ENCODE data around the gene SLC27A2. TPM values are rescaled to one million over a fixed set of nuclear protein-coding genes. Genes with fewer than 3 reads are reported as not detected.
"Not testable (repeated sequence)": the region's sequence is repeated elsewhere in the genome, so short reads cannot be mapped to it uniquely, and the experiment has no call there.

Gene SLC27A2
- total RNA-seq (under 1 TPM in 1 of 2 donors, not detected in 1; 0.39 TPM), polyA plus RNA-seq (1 to 10 TPM in 1 of 2 donors, not detected in 1; 2.1 TPM)
- long read RNA-seq, donor 1, partial matches to known transcripts: 0 of 4 reads
- long read RNA-seq, donor 1, other reads (novel, unspliced or antisense): 1 of 4 reads
- long read RNA-seq, donor 2: 0 reads

DNA sequence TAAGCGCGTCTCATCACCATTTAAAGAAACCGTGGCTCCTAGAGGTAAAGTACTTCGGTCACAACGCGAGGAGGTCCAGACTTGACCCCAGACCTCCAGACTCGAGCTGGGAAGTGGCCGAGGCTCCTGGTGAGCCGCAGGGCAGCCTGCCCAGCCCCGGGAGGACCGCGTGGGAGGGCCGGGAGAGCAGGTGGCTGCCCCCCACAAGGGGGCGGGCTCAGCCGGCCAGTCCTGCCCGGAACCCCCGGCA, at the start of gene SLC27A2:
Gene SLC27A2 (plus strand): TSS at position 228 of the 250 bp plus-strand sequence. CDS start 232 bp downstream, outside the sequence.
- H3K36me3 ChIP-seq (ENCODE audit: control insufficient read depth in 1 of 2, insufficient read depth in 2 of 2, low read length in 1 of 2): no peaks in the 10 kb centered on the region
- peak; percentile 51 for ATAC-seq (ENCODE audit: low FRiP score)
- no peaks in the 10 kb centered on the region for H3K4me1 ChIP-seq (ENCODE audit: control insufficient read depth in 1 of 2, insufficient read depth in 2 of 2, low read length in 2 of 2)
- DNase-seq: peak in 1 of 2 donors; percentile 81
- WGBS, 2 donors: 3 to 4% methylated on average over 13 to 17 of the region's 17 CpGs
- no peaks in the 10 kb centered on the region for H3K9me3 ChIP-seq (ENCODE audit: control insufficient read depth, low read length)
- no peaks in the 10 kb centered on the region for H3K27me3 ChIP-seq (ENCODE audit: control insufficient read depth in 1 of 2, insufficient read depth in 2 of 2, low read length in 1 of 2)
- H3K4me3 ChIP-seq (ENCODE audit: low read length in 2 of 2): peak within 1 kb of the TSS; percentile 6 to 22
- no peak within 1 kb of the TSS for H3K27ac ChIP-seq (ENCODE audit: low read depth in 1 of 2, low read length in 2 of 2)
- intact Hi-C loops (cut with DNase I): no loop called here

DNA sequence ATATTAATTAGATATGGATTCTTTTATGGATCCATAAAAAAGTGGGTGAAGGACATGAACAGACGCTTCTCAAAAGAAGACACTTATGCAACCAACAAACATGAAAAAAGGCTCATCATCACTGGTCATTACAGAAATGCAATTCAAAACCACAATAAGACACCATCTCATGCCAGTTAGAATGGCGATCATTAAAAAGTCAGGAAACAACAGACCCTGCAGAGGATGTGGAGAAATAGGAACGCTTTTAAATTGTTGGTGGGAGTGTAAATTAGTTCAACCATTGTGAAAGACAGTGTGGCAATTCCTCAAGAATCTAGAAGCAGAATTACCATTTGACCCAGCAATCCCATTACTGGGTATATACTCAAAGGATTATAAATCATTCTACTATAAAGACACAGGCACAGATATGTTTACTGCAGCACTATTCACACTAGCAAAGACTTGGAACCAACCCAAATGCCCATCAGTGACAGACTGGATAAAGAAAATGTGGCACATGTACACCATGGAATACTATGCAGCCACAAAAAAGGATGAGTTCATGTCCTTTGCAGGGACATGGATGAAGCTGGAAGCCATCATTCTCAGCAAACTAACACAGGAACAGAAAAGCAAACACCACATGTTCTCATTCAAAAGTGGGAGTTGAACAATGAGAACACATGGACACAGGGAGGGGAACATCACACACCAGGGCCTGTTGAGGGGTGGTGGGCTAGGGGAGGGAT, 49.6 kb upstream of the SLC27A2 start:
- H3K27ac ChIP-seq (ENCODE audit: low read depth in 1 of 2, low read length in 2 of 2); H3K36me3 ChIP-seq (ENCODE audit: control insufficient read depth in 1 of 2, insufficient read depth in 2 of 2, low read length in 1 of 2); ATAC-seq (ENCODE audit: low FRiP score); DNase-seq; intact Hi-C loops (cut with DNase I); H3K4me1 ChIP-seq (ENCODE audit: control insufficient read depth in 1 of 2, insufficient read depth in 2 of 2, low read length in 2 of 2); H3K4me3 ChIP-seq (ENCODE audit: low read length in 2 of 2); H3K27me3 ChIP-seq (ENCODE audit: control insufficient read depth in 1 of 2, insufficient read depth in 2 of 2, low read length in 1 of 2); H3K9me3 ChIP-seq (ENCODE audit: control insufficient read depth, low read length): not testable (repeated sequence)
- 91 to 94% methylated on average over 3 of the region's 3 CpGs for WGBS, 2 donors

DNA sequence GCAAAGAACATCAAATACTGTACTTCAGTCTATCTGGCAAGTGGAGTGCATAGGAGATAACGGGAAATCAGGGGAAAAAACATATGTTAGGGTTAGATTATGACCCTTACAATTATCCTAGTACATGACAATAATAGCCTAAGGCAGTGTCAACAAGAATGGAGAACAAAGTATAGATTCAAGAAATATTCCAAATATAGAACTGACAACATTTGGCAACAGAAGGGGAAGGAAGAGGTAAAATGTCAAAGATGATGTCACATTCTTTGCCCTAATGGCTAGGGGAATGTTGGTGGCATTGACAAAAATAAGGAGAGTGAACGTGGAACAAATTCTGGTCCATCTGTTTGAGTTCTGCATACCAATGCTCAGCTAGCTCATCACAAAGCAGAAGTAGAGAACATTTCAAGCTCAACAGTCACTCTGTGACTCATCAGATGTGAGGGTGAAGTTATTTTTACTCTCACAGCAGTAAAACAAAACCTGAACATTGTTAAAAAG, 47.4 kb upstream of the SLC27A2 start:
- ATAC-seq (ENCODE audit: low FRiP score) (no peak), DNase-seq (no peak)
- no peak overlapping the region for H3K4me3 ChIP-seq (ENCODE audit: low read length in 2 of 2)
- H3K27ac ChIP-seq (ENCODE audit: low read depth in 1 of 2, low read length in 2 of 2): no peak overlapping the region
- no peaks in the 10 kb centered on the region for H3K9me3 ChIP-seq (ENCODE audit: control insufficient read depth, low read length)
- no peaks in the 10 kb centered on the region for H3K36me3 ChIP-seq (ENCODE audit: control insufficient read depth in 1 of 2, insufficient read depth in 2 of 2, low read length in 1 of 2)
- intact Hi-C loops (cut with DNase I): no loop called here
- 17 to 18% methylated on average over 2 of the region's 2 CpGs for WGBS, 2 donors
- H3K27me3 ChIP-seq (ENCODE audit: control insufficient read depth in 1 of 2, insufficient read depth in 2 of 2, low read length in 1 of 2): no peaks in the 10 kb centered on the region
- peaks cover 0 to 3% of the 10 kb centered on the region in 2 donors for H3K4me1 ChIP-seq (ENCODE audit: control insufficient read depth in 1 of 2, insufficient read depth in 2 of 2, low read length in 2 of 2)

GRCh38 chr15:50135031-50135551, 46.9 kb upstream of the SLC27A2 start:
- H3K36me3 ChIP-seq (ENCODE audit: control insufficient read depth in 1 of 2, insufficient read depth in 2 of 2, low read length in 1 of 2): no peaks in the 10 kb centered on the region
- no peaks in the 10 kb centered on the region for H3K9me3 ChIP-seq (ENCODE audit: control insufficient read depth, low read length)
- H3K4me1 ChIP-seq (ENCODE audit: control insufficient read depth in 1 of 2, insufficient read depth in 2 of 2, low read length in 2 of 2): peaks cover 0 to 3% of the 10 kb centered on the region in 2 donors
- WGBS, 2 donors: 78 to 85% methylated on average over 5 of the region's 5 CpGs
- H3K27ac ChIP-seq (ENCODE audit: low read depth in 1 of 2, low read length in 2 of 2): no peak overlapping the region
- no peak for DNase-seq
- H3K27me3 ChIP-seq (ENCODE audit: control insufficient read depth in 1 of 2, insufficient read depth in 2 of 2, low read length in 1 of 2): no peaks in the 10 kb centered on the region
- H3K4me3 ChIP-seq (ENCODE audit: low read length in 2 of 2): no peak overlapping the region
- intact Hi-C loops (cut with DNase I): no loop called here
- no peak for ATAC-seq (ENCODE audit: low FRiP score)

DNA sequence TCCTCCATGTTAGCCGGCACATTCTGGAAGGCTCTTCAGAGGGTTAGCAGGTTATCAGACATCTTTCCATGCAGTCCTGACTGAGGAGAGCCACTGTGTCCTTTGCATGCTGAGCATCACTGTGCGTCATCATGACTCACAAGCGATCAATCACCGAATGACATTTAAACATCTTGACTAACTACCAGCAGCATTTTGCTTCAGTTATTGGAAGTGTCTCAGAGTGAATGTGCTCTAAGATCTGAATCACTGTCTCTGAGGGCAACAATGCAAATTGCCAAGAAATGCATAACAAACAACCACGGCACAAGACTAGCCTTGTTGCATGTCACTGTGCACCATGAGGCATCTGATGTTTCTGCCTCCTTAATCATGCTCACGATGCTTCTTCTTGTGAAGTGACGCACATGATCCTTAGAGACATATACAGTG, 44.6 kb upstream of the SLC27A2 start:
- 83 to 89% methylated on average over 7 of the region's 7 CpGs for WGBS, 2 donors
- H3K9me3 ChIP-seq (ENCODE audit: control insufficient read depth, low read length): no peaks in the 10 kb centered on the region
- H3K27ac ChIP-seq (ENCODE audit: low read depth in 1 of 2, low read length in 2 of 2): no peak overlapping the region
- intact Hi-C loops (cut with DNase I): no loop called here
- H3K4me3 ChIP-seq (ENCODE audit: low read length in 2 of 2): no peak overlapping the region
- H3K4me1 ChIP-seq (ENCODE audit: control insufficient read depth in 1 of 2, insufficient read depth in 2 of 2, low read length in 2 of 2): peaks cover 0 to 3% of the 10 kb centered on the region in 2 donors
- ATAC-seq (ENCODE audit: low FRiP score) (no peak), DNase-seq (no peak)
- no peaks in the 10 kb centered on the region for H3K36me3 ChIP-seq (ENCODE audit: control insufficient read depth in 1 of 2, insufficient read depth in 2 of 2, low read length in 1 of 2)
- no peaks in the 10 kb centered on the region for H3K27me3 ChIP-seq (ENCODE audit: control insufficient read depth in 1 of 2, insufficient read depth in 2 of 2, low read length in 1 of 2)

DNA sequence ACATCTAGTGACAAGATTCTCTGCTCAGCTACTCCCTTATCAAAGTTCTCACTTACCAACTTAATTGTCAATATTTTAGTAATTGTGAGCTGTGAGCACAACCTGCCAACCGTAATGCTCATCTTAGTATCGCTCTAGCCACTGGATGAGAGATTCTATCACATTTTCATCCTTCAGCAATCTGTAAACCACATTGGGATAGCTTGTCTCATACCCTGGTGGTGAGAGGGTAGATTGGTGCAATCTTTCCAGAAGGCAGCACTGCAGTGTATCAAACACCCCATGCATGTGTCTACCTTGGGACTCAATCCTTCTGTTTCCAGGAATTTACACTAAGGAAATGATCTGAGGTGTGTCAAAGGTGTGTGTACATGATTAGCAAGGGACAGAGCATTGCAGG, 44.1 kb upstream of the SLC27A2 start:
- no peak overlapping the region for H3K27ac ChIP-seq (ENCODE audit: low read depth in 1 of 2, low read length in 2 of 2)
- no peaks in the 10 kb centered on the region for H3K9me3 ChIP-seq (ENCODE audit: control insufficient read depth, low read length)
- H3K4me3 ChIP-seq (ENCODE audit: low read length in 2 of 2): no peak overlapping the region
- ATAC-seq (ENCODE audit: low FRiP score): no peak
- no peaks in the 10 kb centered on the region for H3K36me3 ChIP-seq (ENCODE audit: control insufficient read depth in 1 of 2, insufficient read depth in 2 of 2, low read length in 1 of 2)
- intact Hi-C loops (cut with DNase I): no loop called here
- 89 to 94% methylated on average over 2 of the region's 2 CpGs for WGBS, 2 donors
- H3K4me1 ChIP-seq (ENCODE audit: control insufficient read depth in 1 of 2, insufficient read depth in 2 of 2, low read length in 2 of 2): peaks cover 0 to 3% of the 10 kb centered on the region in 2 donors
- no peaks in the 10 kb centered on the region for H3K27me3 ChIP-seq (ENCODE audit: control insufficient read depth in 1 of 2, insufficient read depth in 2 of 2, low read length in 1 of 2)
- no peak for DNase-seq

DNA sequence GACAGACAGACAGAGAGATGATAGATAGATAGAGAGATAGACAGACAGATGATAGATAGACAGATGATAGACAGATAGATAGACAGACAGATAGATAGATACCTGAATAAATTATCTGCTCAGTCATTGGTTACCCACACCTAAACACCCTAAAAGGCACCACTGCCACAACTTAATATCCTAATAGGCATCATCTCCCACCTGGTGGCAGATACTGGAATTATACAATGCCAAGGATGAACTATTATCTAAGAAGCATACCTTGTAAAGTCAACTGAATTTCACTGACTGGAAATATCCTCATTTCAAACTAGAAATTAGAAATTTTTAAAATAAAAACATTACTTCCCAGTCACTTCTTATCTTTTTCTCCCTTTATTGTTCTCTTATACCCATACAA, 43.6 kb upstream of the SLC27A2 start:
- intact Hi-C loops (cut with DNase I): no loop called here
- H3K9me3 ChIP-seq (ENCODE audit: control insufficient read depth, low read length): no peaks in the 10 kb centered on the region
- no peaks in the 10 kb centered on the region for H3K27me3 ChIP-seq (ENCODE audit: control insufficient read depth in 1 of 2, insufficient read depth in 2 of 2, low read length in 1 of 2)
- ATAC-seq (ENCODE audit: low FRiP score) (no peak), DNase-seq (no peak)
- H3K4me1 ChIP-seq (ENCODE audit: control insufficient read depth in 1 of 2, insufficient read depth in 2 of 2, low read length in 2 of 2): peaks cover 0 to 3% of the 10 kb centered on the region in 2 donors
- no peak overlapping the region for H3K27ac ChIP-seq (ENCODE audit: low read depth in 1 of 2, low read length in 2 of 2)
- no peaks in the 10 kb centered on the region for H3K36me3 ChIP-seq (ENCODE audit: control insufficient read depth in 1 of 2, insufficient read depth in 2 of 2, low read length in 1 of 2)
- no peak overlapping the region for H3K4me3 ChIP-seq (ENCODE audit: low read length in 2 of 2)

DNA sequence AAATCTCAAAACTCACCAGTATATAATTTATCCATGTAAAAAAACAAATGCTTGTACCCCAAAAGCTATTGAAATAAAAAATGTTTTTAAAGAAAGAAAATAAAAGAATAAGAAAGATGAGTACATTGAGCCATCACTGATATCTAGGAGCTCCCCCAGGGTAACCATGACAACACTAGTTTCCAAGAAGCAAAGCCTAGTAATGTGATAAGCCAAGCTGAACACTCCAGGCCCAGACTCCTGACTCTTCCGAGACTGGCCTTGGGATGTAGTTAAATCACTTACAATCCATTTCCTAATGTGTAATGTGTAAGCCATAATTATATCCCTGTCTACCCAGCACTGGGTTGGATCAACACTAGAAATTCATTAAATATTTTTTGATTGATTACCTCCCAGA, 41.9 kb upstream of the SLC27A2 start:
- intact Hi-C loops (cut with DNase I): loop anchor here (5.0 to 10.0 kb wide), 3 partner anchors 715 to 1785 kb away; partner anchors contain the start of gene FGF7 (in 1 of the 2)

DNA sequence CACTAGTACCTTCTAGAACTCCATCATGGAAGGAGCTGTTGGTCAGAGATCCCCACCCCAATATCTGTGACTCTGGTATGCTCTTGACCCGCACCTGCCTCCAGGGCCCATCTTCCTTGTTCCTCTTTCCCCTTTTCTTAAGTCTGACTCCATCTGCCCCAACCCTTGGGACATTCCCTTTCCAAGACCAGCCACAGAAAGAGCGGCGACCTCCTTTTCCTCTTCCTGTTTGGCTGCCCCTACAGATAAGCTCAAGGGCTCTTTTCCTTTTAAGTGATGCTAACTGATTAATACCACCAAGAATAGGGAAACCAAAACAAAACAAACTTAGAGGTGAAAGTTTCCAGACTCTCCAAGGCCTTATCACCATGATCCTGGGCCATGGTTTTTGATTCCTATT, 41.0 kb upstream of the SLC27A2 start:
- no peaks in the 10 kb centered on the region for H3K9me3 ChIP-seq (ENCODE audit: control insufficient read depth, low read length)

More for the DNA sequence above, 41.9 kb upstream of the SLC27A2 start:
- no peak overlapping the region for H3K4me3 ChIP-seq (ENCODE audit: low read length in 2 of 2)
- no peak for ATAC-seq (ENCODE audit: low FRiP score)
- no peaks in the 10 kb centered on the region for H3K36me3 ChIP-seq (ENCODE audit: control insufficient read depth in 1 of 2, insufficient read depth in 2 of 2, low read length in 1 of 2)
- H3K27ac ChIP-seq (ENCODE audit: low read depth in 1 of 2, low read length in 2 of 2): no peak overlapping the region
- DNase-seq: no peak
- H3K27me3 ChIP-seq (ENCODE audit: control insufficient read depth in 1 of 2, insufficient read depth in 2 of 2, low read length in 1 of 2): no peaks in the 10 kb centered on the region
- no peaks in the 10 kb centered on the region for H3K9me3 ChIP-seq (ENCODE audit: control insufficient read depth, low read length)
- H3K4me1 ChIP-seq (ENCODE audit: control insufficient read depth in 1 of 2, insufficient read depth in 2 of 2, low read length in 2 of 2): peaks cover 0 to 3% of the 10 kb centered on the region in 2 donors
- 0% methylated on average over 1 of the region's 1 CpG for WGBS, 2 donors

More for the DNA sequence above, 41.0 kb upstream of the SLC27A2 start:
- intact Hi-C loops (cut with DNase I): loop anchor here (5.0 to 10.0 kb wide), 3 partner anchors 716 to 1786 kb away; partner anchors contain the start of gene FGF7 (in 1 of the 2)
- ATAC-seq (ENCODE audit: low FRiP score): no peak
- 83 to 96% methylated on average over 3 of the region's 3 CpGs for WGBS, 2 donors
- no peaks in the 10 kb centered on the region for H3K36me3 ChIP-seq (ENCODE audit: control insufficient read depth in 1 of 2, insufficient read depth in 2 of 2, low read length in 1 of 2)
- no peaks in the 10 kb centered on the region for H3K27me3 ChIP-seq (ENCODE audit: control insufficient read depth in 1 of 2, insufficient read depth in 2 of 2, low read length in 1 of 2)
- H3K4me3 ChIP-seq (ENCODE audit: low read length in 2 of 2): no peak overlapping the region
- H3K27ac ChIP-seq (ENCODE audit: low read depth in 1 of 2, low read length in 2 of 2): no peak overlapping the region
- H3K4me1 ChIP-seq (ENCODE audit: control insufficient read depth in 1 of 2, insufficient read depth in 2 of 2, low read length in 2 of 2): no peaks in the 10 kb centered on the region
- DNase-seq: no peak

Data from aorta (tissue), 5 donors.